H1 (cell line): ENCODE data around the gene PRKN. TPM values are rescaled to one million over a fixed set of nuclear protein-coding genes. Genes with fewer than 3 reads are reported as not detected.

Experiments
- CTCF ChIA-PET: fragments of 300-600 bp; sonication (Branson Sonifier 250); formaldehyde crosslinking; loops from one replicate; lab custom pipeline; 2021; ENCODE audit not compliant: partially characterized antibody; lab: Charles Lee
- POLR2A ChIA-PET: fragments of 300-600 bp; sonication (Branson Sonifier 250); formaldehyde crosslinking; loops from one replicate; lab custom pipeline; 2021; ENCODE audit warnings: inconsistent platforms; ENCODE audit not compliant: partially characterized antibody; lab: Charles Lee
- DNase-seq, 2 experiments: peaks; one replicate each; pipeline versions ENCODE4 v3.0.0 to v3.0.0-alpha.2; 2010 to 2022; ENCODE audit warnings: low spot score in 2 of 2, low read depth in 1 of 2, mixed read lengths in 1 of 2
- FAIRE-seq: peaks from 2 replicates; lab custom pipeline; 2011; peaks lifted over from hg19 to GRCh38; lab: Jason Lieb, UNC
- H2AFZ ChIP-seq: 2 replicates; pipeline ENCODE4 v1.8.1; 2012; ENCODE audit warnings: low read length, inconsistent platforms
- H2AK5ac ChIP-seq: 2 replicates; pipeline ENCODE4 v1.6.1; 2013; ENCODE audit warnings: low read depth, low read length
- H2BK120ac ChIP-seq: replicated peaks from 2 replicates; pipeline ENCODE3; 2013; ENCODE audit warnings: low read depth, low read length, inconsistent platforms
- H2BK12ac ChIP-seq: 2 replicates; pipeline ENCODE4 v1.6.1; 2013; ENCODE audit warnings: low read depth, low read length
- H2BK15ac ChIP-seq: 2 replicates; pipeline ENCODE4 v1.6.1; 2013; ENCODE audit warnings: low read length
- H2BK20ac ChIP-seq: 2 replicates; pipeline ENCODE4 v1.6.1; 2013; ENCODE audit warnings: low read length
- H2BK5ac ChIP-seq: 2 replicates; pipeline ENCODE4 v1.6.1; 2013; ENCODE audit warnings: low read depth, low read length
- H3K14ac ChIP-seq: 2 replicates; pipeline ENCODE4 v1.6.1; 2013; ENCODE audit warnings: inconsistent platforms; ENCODE audit not compliant: insufficient read length
- H3K18ac ChIP-seq: 2 replicates; pipeline ENCODE4 v1.6.1; 2013; ENCODE audit warnings: low read length; ENCODE audit errors: extremely low read depth
- H3K23ac ChIP-seq: 2 replicates; pipeline ENCODE4 v1.6.1; 2013; ENCODE audit warnings: inconsistent platforms; ENCODE audit not compliant: insufficient read length
- H3K23me2 ChIP-seq: 2 replicates; pipeline ENCODE4 v1.6.1; 2013; ENCODE audit warnings: low read depth, low read length
- H3K27ac ChIP-seq: 2 replicates; pipeline ENCODE4 v1.6.1; 2011; ENCODE audit warnings: low read depth, low read length, inconsistent platforms
- H3K27me3 ChIP-seq, 4 experiments: replicated peaks in 1 of 4; 1 replicate in 1 of 4; 2 replicates in 3 of 4; pipeline versions ENCODE4 v1.6.1 to v1.8.1; 2011 to 2013; ENCODE audit warnings: low read length in 3 of 4, mild to moderate bottlenecking in 3 of 4, inconsistent platforms in 2 of 4, mixed read lengths in 2 of 4, moderate library complexity in 1 of 4; ENCODE audit not compliant: control insufficient read depth in 3 of 4, insufficient read depth in 3 of 4; ENCODE audit errors: extremely low read depth in 1 of 4
- H3K36me3 ChIP-seq, 4 experiments: 2 replicates each; pipeline versions ENCODE4 v1.6.1 to v1.8.1; 2011 to 2013; ENCODE audit warnings: mild to moderate bottlenecking in 4 of 4, low read length in 3 of 4, moderate library complexity in 2 of 4, control low read depth in 1 of 4, inconsistent platforms in 1 of 4; ENCODE audit not compliant: insufficient read depth in 4 of 4, control insufficient read depth in 2 of 4
- H3K4ac ChIP-seq: replicated peaks from 2 replicates; pipeline ENCODE3; 2013; ENCODE audit warnings: low read length, low read depth, mixed read lengths, inconsistent platforms; ENCODE audit not compliant: insufficient read length
- H3K4me1 ChIP-seq, 4 experiments: replicated peaks in 1 of 4; 1 replicate in 1 of 4; 2 replicates in 3 of 4; pipeline versions ENCODE4 v1.6.1 to v1.8.1; 2011 to 2013; ENCODE audit warnings: low read length in 3 of 4, inconsistent platforms in 2 of 4, mixed read lengths in 1 of 4; ENCODE audit not compliant: insufficient read depth in 4 of 4, control insufficient read depth in 3 of 4
- H3K4me2 ChIP-seq, 2 experiments: 2 replicates each; pipeline versions ENCODE4 v1.6.1 to v1.8.1; 2011 to 2013; ENCODE audit warnings: low read depth in 2 of 2, low read length in 2 of 2, control low read depth in 1 of 2, inconsistent platforms in 1 of 2, mild to moderate bottlenecking in 1 of 2; ENCODE audit not compliant: insufficient read depth in 1 of 2
- H3K4me3 ChIP-seq, 4 experiments: fragments of 200-600, 300-600 bp in 1 of 4; sonication (generic), shearing (Covaris generic), sonication (Bioruptor Twin) in 1 of 4; 2 replicates each; pipeline versions ENCODE4 v1.5.1 to v1.8.1; 2011 to 2016; ENCODE audit warnings: low read length in 4 of 4, low read depth in 3 of 4, control low read depth in 2 of 4, inconsistent platforms in 2 of 4, mild to moderate bottlenecking in 2 of 4, mixed read lengths in 1 of 4, moderate library complexity in 1 of 4; ENCODE audit not compliant: insufficient read depth in 2 of 4; ENCODE audit errors: extremely low read depth in 1 of 4
- H3K56ac ChIP-seq: replicated peaks from 2 replicates; pipeline ENCODE3; 2013; ENCODE audit warnings: low read depth, mild to moderate bottlenecking, mixed read lengths, low read length, inconsistent platforms; ENCODE audit not compliant: insufficient read length
- H3K79me1 ChIP-seq: 2 replicates; pipeline ENCODE4 v1.6.1; 2013; ENCODE audit warnings: low read depth, low read length, control low read depth
- H3K79me2 ChIP-seq, 2 experiments: 2 replicates each; pipeline versions ENCODE4 v1.6.1 to v1.8.1; 2012 to 2013; ENCODE audit warnings: low read length in 2 of 2, mild to moderate bottlenecking in 2 of 2, inconsistent platforms in 1 of 2; ENCODE audit not compliant: insufficient read depth in 2 of 2, control insufficient read depth in 1 of 2
- H3K9ac ChIP-seq, 4 experiments: replicated peaks in 1 of 4; 1 replicate in 1 of 4; 2 replicates in 3 of 4; pipeline versions ENCODE4 v1.6.1 to v1.8.1; 2011 to 2013; ENCODE audit warnings: low read depth in 3 of 4, low read length in 3 of 4, control low read depth in 2 of 4, mild to moderate bottlenecking in 2 of 4, moderate library complexity in 2 of 4, inconsistent platforms in 1 of 4; ENCODE audit errors: extremely low read depth in 1 of 4
- H3K9me3 ChIP-seq, 2 experiments: 2 replicates each; pipeline versions ENCODE4 v1.6.1 to v1.8.1; 2012 to 2013; ENCODE audit warnings: mild to moderate bottlenecking in 2 of 2, moderate library complexity in 2 of 2, control low read depth in 1 of 2, inconsistent platforms in 1 of 2, low read depth in 1 of 2, low read length in 1 of 2, mixed read lengths in 1 of 2; ENCODE audit not compliant: insufficient read depth in 2 of 2
- H4K20me1 ChIP-seq, 2 experiments: replicated peaks in 1 of 2; 2 replicates each; pipeline versions ENCODE3 to v1.8.1; 2011 to 2013; ENCODE audit warnings: inconsistent platforms in 2 of 2, low read length in 2 of 2, mild to moderate bottlenecking in 1 of 2; ENCODE audit not compliant: insufficient read depth in 2 of 2, control insufficient read depth in 1 of 2
- H4K5ac ChIP-seq: 2 replicates; pipeline ENCODE4 v1.6.1; 2013; ENCODE audit warnings: low read length, low read depth, mixed read lengths, inconsistent platforms; ENCODE audit not compliant: insufficient read length
- H4K8ac ChIP-seq: 2 replicates; pipeline ENCODE4 v1.8.0; 2013; ENCODE audit warnings: mild to moderate bottlenecking, moderate library complexity, low read length, inconsistent platforms; ENCODE audit not compliant: insufficient read depth; ENCODE audit errors: extremely low read depth
- H4K91ac ChIP-seq: replicated peaks from 2 replicates; pipeline ENCODE3; 2013; ENCODE audit warnings: low read length, mixed read lengths, inconsistent platforms; ENCODE audit not compliant: insufficient read length
- EGR1 ChIP-seq: IDR thresholded peaks from 2 replicates; pipeline ENCODE4 v1.6.1; 2011; ENCODE audit warnings: low read depth, low read length, borderline replicate concordance
- GTF2F1 ChIP-seq: IDR thresholded peaks from 2 replicates; pipeline ENCODE4 v1.6.1; 2012; ENCODE audit warnings: low read depth, low read length, improper control_type of control experiment, borderline replicate concordance
- JUN ChIP-seq: IDR thresholded peaks from 2 replicates; pipeline ENCODE4 v1.6.1; 2011; ENCODE audit warnings: low read depth, mild to moderate bottlenecking, improper control_type of control experiment, low read length
- NANOG ChIP-seq: IDR thresholded peaks from 2 replicates; pipeline ENCODE4 v1.6.1; 2011; ENCODE audit warnings: low read length, low read depth, mild to moderate bottlenecking, inconsistent platforms; ENCODE audit not compliant: insufficient read depth, poor library complexity, severe bottlenecking
- POU5F1 ChIP-seq: IDR thresholded peaks from 2 replicates; pipeline ENCODE4 v1.6.1; 2011; ENCODE audit warnings: low read depth, mild to moderate bottlenecking, low read length, moderate library complexity
- SP4 ChIP-seq: IDR thresholded peaks from 2 replicates; pipeline ENCODE4 v1.6.1; 2012; ENCODE audit warnings: low read length, inconsistent platforms
- TBP ChIP-seq: IDR thresholded peaks from 2 replicates; pipeline ENCODE4 v1.6.1; 2011; ENCODE audit warnings: low read depth, low read length, improper control_type of control experiment
- TCF12 ChIP-seq: IDR thresholded peaks from 2 replicates; pipeline ENCODE4 v1.6.1; 2011; ENCODE audit warnings: low read depth, mild to moderate bottlenecking, low read length
- WGBS, 2 experiments: shearing (Covaris generic) in 1 of 2; methylation state at CpG; one replicate each; pipeline versions ENCODE4 v1.1.6 to v1.1.7; 2013 to 2015; ENCODE audit warnings: low lambda C conversion rate in 2 of 2, mixed read lengths in 2 of 2, inconsistent platforms in 1 of 2, low coverage in 1 of 2, missing lambda C conversion rate in 1 of 2; ENCODE audit not compliant: insufficient replicate concordance in 2 of 2, insufficient coverage in 1 of 2, insufficient read length in 1 of 2; ENCODE audit errors: extremely low coverage in 1 of 2, missing lambda C conversion rate in 1 of 2; 5-methylcytosine and 5-hydroxymethylcytosine counted together
- polyA plus RNA-seq, 7 experiments: library from polyadenylated mRNA; depleted of rRNA in 3 of 7; stranded (reverse) in 5 of 7; unstranded in 2 of 7; fragments of >200 nt in 5 of 7; fragments of 200-250 nt in 2 of 7; gene quantifications; 1 replicate in 5 of 7; 2 replicates in 1 of 7; 4 replicates in 1 of 7; pipeline versions ENCODE4 v1.2.1 to v1.2.3, GENCODE V29; 2011 to 2013; ENCODE audit warnings: missing spikeins in 2 of 7, mixed read lengths in 2 of 7
- total RNA-seq: library from RNA; stranded (reverse); fragmentation: NEBNext Ultra II Directional; extraction: Animal tissue kit (Norgen Biotek cat#: 25700); gene quantifications from 2 replicates; pipeline ENCODE4 v1.2.1, GENCODE V29; 2021

Gene PRKN
- total and polyA plus RNA-seq, 2 of the 8 experiments (the other 6 are each of a cell fraction or from before 2014, with no cell fraction given), result 0.13 to 0.29 TPM

DNA sequence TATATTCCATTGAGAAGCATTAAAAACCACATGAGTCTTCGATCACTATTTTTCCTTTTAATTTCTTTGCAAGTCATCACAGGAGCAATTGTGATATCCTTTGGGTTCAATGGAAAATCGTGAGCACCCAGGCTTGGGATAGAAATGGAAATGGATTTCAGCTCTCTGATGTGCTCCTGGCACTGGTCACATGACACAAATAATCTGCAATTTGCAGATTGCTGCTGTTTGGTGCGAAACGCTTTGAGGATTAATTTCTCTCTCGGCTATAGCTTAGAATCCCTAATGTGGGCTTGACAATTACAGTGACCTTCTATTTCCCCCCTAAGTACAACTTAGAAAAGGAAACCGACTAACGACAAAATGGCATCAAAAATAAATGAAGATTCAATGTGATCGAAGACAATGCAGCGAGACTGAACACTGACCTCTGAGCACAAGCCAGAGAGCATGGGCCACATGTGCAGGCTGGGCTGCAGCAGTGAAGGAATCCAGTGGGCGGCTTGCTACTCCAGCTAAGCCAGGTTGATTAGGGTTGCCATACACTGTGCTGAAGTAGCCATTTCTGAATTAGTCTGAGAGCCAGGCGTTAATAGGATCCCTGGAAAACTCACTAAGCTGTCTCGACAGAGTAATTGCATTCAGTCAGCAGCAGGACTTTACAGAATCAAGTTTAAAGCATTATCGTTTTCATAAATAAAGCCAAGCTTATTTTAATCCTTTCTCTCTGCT, 1151.9 kb downstream of the PRKN start:
- no peak overlapping the region for H3K56ac ChIP-seq
- no peak overlapping the region for H3K14ac ChIP-seq
- 0 out of 2 replicates have a peak overlapping the region, but pooled peaks have one; percentile 26 for H2AFZ ChIP-seq
- no peaks in the 10 kb centered on the region for H3K27me3 ChIP-seq
- H3K4me1 ChIP-seq, result peaks cover 0 to 3% (median 0%) of the 10 kb centered on the region in 4 experiments; a peak in 1 of 7 replicates
- 87% methylated on average over 13 of the region's 13 CpGs; no CpG with 5 or more reads in 1 of the 2 experiments for WGBS, 2 experiments
- H3K79me1 ChIP-seq, result no peaks in the 10 kb centered on the region
- no peak overlapping the region for H4K8ac ChIP-seq
- H4K20me1 ChIP-seq, result no peaks in the 10 kb centered on the region
- H2BK12ac ChIP-seq, result no peak overlapping the region
- no peak overlapping the region for H2AK5ac ChIP-seq
- no peak overlapping the region for H4K91ac ChIP-seq
- ChIA-PET POLR2A (no interaction called here), CTCF (interaction anchor here (0.6 to 2.5 kb wide), 5 partner anchors 10 to 85 kb away, joined by 3 to 11 read pairs (median 4); no protein-coding TSS in a partner anchor)
- no peaks in the 10 kb centered on the region for H3K36me3 ChIP-seq
- no peak overlapping the region for H2BK5ac ChIP-seq
- H3K23ac ChIP-seq, result no peak overlapping the region
- no peak overlapping the region for H2BK120ac ChIP-seq
- no peak overlapping the region for H3K4me3 ChIP-seq
- H3K4me2 ChIP-seq, result no peak overlapping the region; a peak in 1 of 4 replicates
- no peak overlapping the region for H3K9ac ChIP-seq
- H3K9me3 ChIP-seq, result 0 out of 4 replicates have a peak, but pooled peaks cover 0 to 2% of the 10 kb centered on the region in 2 experiments
- H3K27ac ChIP-seq, result no peak overlapping the region
- no peak overlapping the region for H2BK15ac ChIP-seq
- H3K79me2 ChIP-seq, result no peaks in the 10 kb centered on the region
- H3K4ac ChIP-seq, result no peak overlapping the region
- no peak overlapping the region for H2BK20ac ChIP-seq
- H3K18ac ChIP-seq, result no peak overlapping the region
- H4K5ac ChIP-seq, result no peak overlapping the region
- no peak for FAIRE-seq
- DNase-seq, result no peak
- no peaks in the 10 kb centered on the region for H3K23me2 ChIP-seq
- TF ChIP-seq JUN (no peak), EGR1 (0 out of 2 replicates have a peak, but pooled peaks have one; percentile 29), TBP (no peak), NANOG (no peak), TCF12 (no peak), GTF2F1 (no peak), POU5F1 (no peak), SP4 (no peak)
